Fibroblast of skin of right biceps (primary cell): ENCODE results near the gene MAP3K14.
A peak's percentile ranks its signal among the peaks of the same experiment; 100 is the strongest.
"Not testable (repeated sequence)": the region's sequence is repeated elsewhere in the genome, so short reads cannot be mapped to it uniquely, and the experiment has no call there.

Experiments used
- DNase-seq: peaks from one replicate; pipeline ENCODE4 v3.0.0-alpha.2; 2013

Gene MAP3K14

GRCh38 chr17:45314741-45315647, 1.8 kb downstream of the MAP3K14 start:
- no peak for DNase-seq

GRCh38 chr17:45313996-45314740, 2.7 kb downstream of the MAP3K14 start:
- DNase-seq, result no peak

DNA sequence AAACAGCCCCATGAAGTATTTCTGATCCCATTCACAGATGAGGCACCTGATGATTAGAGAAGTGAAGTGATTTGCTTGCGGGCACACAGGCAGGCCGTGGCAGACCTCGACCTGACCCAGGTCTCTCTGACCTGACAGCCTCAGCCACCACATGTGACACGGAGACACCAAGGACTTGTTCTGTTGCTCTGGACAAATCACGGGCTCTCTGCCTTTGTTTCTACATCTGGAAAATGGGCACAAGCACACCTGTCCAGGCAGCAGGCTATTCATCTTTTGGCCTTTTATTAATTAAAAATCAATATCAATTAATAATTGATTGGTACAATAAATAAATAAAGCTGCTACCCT, 3.4 kb downstream of the MAP3K14 start:
- no peak for DNase-seq

- no peak for DNase-seq
Observed at GRCh38 chr17:45312477-45313420, 4.1 kb downstream of the MAP3K14 start.

- DNase-seq, result no peak
Observed at GRCh38 chr17:45311760-45312476, 4.9 kb downstream of the MAP3K14 start.

DNA sequence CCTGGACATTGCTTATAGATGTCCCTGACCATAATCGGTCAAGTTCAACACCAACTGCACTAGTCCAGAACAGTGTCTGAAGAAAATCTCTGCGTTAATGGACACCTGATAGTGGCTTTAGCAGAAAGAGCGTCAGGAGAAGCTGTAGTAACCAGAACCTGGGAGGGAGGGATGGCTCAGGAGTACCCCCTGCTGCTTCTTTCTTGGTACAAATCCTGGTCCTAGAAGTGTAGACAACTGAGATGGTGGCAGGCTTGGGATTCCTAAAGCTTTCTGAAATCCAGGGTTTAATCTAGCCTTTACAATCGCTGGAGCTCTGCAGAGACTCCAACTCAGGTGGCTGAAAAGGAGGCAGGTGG, 5.4 kb downstream of the MAP3K14 start:
- no peak for DNase-seq

DNA sequence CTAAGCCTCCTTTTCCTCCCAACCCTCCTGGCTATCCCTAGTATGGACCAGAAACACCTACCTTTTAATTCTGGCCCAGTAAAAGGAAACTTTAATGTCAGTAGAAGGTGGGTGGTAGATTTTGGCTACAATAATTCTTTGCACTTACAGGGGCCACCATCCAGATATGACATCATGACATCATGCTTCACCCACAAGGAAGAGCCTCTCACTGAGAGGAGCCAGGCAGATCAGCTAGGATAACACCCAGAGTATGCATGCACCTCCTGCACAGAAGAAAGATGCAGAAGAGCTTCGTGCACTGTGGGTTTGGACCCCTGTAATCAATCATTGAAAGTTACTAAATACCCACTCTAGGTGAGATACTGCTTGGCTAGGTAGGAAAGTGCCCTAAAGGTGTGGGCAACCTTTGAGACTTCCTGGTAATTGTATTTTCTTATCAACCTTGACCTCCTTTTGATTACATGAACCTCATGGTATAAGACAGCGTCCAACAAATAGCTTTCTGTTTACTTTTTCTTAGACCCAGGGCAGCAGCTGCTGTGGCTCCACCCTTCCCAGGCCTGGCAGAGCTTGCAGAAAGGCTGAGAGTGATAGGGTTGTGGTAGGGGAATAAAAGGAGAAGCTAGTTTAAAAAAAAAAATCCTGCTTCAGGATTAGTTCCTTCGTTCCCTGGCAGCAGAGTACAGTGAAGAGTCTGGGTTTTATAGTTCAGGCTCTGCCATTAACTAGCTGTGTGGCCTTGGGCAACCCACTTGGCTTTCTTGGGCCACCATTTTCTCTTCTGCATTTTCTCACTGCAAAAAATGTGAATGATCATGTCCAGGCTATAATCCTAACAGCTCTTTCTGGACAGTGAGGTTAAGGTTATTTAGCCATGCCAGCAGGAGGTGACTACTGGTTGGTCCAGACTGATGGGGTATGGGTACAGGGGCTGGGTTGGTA, 6.2 kb downstream of the MAP3K14 start:
- DNase-seq, result no peak

DNA sequence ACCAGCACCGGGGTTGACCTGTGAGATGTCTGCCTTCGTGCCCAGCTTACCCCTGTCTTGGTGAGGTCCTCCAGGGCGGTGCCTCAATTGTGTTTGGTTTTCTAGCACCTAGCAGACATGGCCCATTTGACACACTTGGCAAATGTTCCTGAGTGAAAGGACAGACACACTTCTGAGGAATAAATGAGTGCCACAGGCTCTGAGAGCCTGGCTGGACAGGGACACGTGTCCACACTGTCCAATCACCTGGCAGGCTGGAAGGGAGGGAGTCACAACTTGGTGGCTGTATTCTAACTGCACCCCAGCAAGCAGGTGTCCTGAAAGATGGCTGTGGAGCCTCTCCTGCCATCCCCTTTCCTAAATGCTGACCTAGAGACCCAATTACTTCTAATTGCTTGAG, 7.4 kb downstream of the MAP3K14 start:
- no peak for DNase-seq

DNA sequence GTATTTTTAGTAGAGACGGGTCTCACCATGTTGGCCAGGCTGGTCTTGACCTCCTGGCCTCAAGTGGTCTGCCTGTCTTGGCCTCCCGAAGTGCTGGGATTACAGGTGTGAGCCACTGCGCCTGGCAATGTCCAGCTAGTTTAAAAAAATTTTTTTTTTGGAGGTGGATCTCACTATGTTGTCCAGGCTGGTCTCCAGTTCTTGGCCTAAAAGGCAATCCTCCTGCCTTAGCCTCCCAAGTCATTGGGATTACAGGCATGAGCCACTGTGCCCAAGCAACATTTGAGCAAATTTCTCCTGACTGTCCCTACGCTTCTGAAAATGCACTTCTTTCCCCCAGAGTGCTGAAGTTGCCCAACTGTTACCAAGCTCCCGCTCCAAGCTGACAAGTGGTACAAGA, 8.0 kb downstream of the MAP3K14 start:
- DNase-seq, result no peak

GRCh38 chr17:45308016-45308365, 8.8 kb downstream of the MAP3K14 start:
- no peak for DNase-seq

DNA sequence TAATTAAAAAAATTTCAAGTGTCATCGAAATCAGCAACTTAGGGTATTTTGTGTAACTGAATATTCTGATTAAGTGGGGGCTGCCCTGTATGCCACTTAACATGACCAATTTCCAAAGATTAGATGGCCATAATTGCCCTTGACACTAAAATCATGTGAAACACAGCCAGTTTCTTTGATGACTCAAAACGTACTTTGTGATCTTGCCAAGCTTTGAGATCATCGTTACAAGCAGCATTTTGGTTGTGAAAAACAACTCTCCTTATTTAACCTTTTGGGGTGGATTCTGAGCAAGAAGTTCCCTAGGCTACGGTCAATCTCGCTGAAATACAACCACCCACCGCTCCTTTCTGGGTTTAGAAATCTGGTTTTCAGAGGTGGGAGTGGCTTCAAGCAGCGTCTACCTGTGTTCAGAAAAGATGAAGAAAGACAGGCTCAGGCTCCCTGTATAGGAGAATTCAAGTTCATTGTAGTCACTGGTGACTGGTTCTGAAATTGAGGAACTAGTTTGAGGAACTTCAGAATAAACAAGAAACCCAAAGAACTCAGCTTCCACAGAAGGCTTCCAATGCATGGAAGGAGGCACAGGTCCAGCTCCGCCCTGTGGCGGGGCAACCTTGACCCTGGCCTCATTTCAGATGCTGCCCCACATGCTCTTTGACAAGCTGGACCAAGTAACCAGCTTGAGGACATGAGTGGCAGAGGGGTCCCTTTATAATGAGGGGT, 9.4 kb downstream of the MAP3K14 start:
- peak; percentile 86 for DNase-seq

DNA sequence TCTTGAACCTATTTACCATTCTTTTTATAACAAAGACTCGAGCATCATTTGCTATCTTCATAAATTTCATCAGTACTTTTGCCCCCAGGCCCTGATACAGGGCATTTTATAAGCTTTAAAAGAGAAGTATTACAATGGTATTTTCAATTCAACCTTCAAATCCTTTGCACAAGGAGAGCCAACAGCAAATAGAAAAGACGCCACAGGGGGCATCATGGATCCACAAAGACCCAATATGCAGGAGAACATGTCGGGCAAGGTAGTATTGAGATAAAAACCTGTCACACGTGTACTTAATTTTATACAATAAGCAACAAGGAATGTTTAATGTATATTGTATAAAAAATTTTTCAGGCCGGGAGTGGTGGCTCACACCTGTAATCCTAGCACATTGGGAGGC, 10.2 kb downstream of the MAP3K14 start:
- no peak for DNase-seq

DNA sequence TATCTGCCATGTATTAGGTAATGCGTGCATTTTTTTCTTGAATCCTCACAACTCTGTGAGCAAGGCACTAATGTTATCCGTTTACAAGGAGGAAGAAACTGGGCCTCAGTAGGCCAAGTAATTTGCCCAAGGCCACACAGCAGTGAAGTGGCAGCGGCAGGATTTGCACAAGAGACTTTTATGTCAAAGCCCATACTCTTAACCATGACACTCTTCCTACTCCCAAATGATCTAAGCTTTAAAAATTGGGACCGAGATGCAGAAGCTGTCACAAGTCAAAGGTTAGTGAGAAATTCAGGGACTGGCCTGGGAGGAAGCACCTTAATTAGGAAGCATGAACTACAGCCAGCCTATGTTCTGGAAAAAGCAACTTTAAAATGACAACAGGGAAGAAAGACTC, 10.7 kb downstream of the MAP3K14 start:
- DNase-seq, result no peak

DNA sequence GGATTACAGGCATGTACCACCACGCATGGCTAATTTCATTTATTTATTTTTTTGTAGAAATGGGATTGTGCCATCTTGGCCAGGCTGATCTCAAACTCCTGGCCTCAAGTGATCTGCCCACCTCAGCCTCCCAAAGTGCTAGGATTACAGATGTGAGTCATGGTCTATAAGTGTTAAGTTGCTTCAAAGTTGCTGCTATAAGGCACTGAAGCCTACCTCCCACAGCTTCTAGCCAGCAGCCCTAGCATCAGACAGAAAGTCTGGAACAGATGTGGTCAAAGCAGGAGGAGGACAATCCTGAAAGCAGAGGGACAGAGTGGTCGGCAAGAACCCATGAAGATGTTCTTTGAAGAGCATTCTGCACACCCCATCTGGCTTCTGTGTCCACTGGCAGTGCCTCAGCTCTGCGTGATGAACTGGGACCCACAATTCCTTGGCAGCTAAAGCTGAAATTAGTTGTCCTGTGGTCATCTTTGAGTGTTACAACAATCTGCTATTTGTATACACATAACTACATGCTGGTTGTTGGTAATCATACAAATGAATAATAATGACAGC, 11.2 kb downstream of the MAP3K14 start:
- peak; percentile 67 for DNase-seq

DNA sequence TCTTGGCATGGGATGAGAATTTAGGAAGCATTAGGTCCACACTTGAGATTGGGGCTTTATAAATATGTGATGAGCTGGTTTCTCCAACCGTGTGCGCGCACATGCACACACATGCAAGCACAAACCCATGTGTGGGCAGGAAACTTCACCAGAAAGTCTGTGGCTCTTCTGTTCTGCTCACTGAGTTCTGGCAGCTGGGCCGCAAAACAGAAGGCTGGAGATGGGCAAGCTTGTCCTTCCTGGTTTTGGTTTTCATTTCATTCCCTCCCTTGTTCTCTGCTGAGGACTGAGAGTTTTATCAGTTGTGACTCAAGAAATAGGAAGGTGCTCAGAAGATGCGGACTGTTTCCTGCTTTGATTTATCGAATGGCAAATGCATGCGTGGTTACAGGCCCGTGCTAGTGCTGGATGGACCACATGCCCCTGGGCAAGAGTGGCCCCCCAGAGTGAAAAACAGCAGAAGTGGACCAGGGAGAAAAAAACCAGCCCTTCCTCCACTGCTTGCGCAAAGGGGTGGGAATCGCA, 14.1 kb downstream of the MAP3K14 start:
- DNase-seq, result peak; percentile 61

GRCh38 chr17:45302220-45302619, 14.6 kb downstream of the MAP3K14 start:
- not testable (repeated sequence) for DNase-seq

DNA sequence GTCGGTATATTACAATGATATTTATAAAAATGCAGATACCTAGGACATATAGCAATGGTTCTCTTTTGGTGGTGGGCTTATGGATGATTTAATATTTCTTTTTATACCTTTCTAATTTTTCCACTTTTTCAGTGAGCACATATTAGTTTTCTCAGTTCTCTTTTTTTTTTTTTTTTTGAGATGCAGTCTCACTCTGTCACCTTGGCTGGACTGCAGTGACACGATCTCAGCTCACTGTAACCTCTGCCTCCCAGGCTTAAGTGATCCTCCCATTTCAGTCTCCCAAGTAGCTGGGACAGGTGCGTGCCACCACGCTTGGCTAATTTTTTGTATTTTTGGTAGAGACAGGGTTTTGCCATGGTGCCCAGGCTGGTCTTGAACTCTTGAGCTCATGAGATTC, 15.1 kb downstream of the MAP3K14 start:
- no peak for DNase-seq

DNA sequence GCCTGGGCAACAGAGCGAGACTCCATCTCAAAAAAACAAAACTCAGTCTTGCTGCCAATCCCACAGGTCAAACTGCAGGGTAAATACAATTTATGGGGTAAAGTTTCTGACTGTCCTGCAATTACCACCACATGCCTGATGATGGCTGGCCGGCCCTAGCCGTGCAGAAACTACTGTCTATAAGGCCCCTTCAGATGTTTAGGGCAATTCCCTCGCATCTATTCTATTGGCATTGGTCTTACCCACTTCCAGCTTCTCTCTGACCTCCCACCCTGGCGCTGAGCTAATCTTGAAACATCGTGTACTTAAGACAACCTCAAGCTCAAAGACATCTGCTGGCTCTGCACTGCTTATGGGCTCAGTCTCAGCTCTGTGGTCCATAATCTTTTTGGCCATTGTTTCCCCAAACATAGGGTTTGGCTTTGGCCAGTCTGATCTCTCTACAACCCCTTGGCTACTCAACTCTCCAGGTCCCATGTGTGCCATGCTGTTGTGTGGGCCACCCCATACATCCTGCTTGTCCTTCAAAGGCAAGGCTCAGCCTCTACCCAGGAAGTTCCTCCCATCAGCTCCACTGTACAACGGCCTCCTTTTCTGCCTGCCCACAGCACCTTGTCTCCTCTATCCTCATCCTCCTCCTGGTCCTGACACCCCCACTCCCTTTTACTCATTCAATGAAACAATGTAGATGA, 16.6 kb downstream of the MAP3K14 start:
- no peak for DNase-seq

DNA sequence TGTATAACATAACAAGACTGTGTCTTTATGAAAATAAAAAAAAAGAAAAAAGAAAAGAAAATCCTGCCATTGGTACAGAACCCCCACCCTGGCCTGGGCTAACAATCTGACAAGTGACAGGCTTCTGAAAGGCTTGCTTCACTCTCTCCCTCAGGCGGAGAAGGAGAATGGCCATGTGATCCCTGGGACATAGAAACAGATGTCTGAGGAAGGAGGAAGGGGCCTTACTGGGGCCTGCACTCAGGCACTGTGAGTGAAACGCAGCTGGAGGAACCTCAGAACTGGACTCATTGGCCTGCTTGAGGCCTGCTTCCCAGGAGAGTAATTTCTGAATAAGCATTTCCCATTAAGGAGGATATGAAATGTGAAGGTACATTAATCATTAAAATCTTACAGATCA, 17.5 kb downstream of the MAP3K14 start:
- no peak for DNase-seq
